Measurements from ENCODE around the gene MRPL12. TPM values are rescaled to one million over a fixed set of nuclear protein-coding genes. Genes with fewer than 3 reads are reported as not detected.

MRPL12 gene
- total and polyA plus RNA-seq, 2 of the 13 experiments (the other 11 are each of a cell fraction or from before 2014, with no cell fraction given) = 39.1 to 94.1 TPM

- TF ChIP-seq PBX3 (CRISPR knock-in tag; IDR thresholded peaks at IDR 0.05; ENCODE audit: borderline replicate concordance) (no peak), PHF21A (CRISPR knock-in tag; IDR thresholded peaks at IDR 0.05) (0 out of 2 replicates have a peak, but pooled peaks have one; percentile 19), JUND (CRISPR knock-in tag; IDR thresholded peaks at IDR 0.05) (no peak), HOXA3 (CRISPR knock-in tag; IDR thresholded peaks at IDR 0.05) (peak; percentile 36; the same call in 1 of the 2 replicates), RXRA (CRISPR knock-in tag; IDR thresholded peaks at IDR 0.05) (no peak), RAD51 (IDR thresholded peaks at IDR 0.05; ENCODE audit: borderline replicate concordance) (no peak), ZNF839 (CRISPR knock-in tag; IDR thresholded peaks at IDR 0.05; ENCODE audit: borderline replicate concordance) (no peak), KMT2A (CRISPR knock-in tag; IDR thresholded peaks at IDR 0.05) (no peak), SAP130 (CRISPR knock-in tag; IDR thresholded peaks at IDR 0.05; ENCODE audit: low read depth) (0 out of 2 replicates have a peak, but pooled peaks have one; percentile 28), RNF2 (conservative IDR thresholded peaks at IDR 0.05; ENCODE audit: low read depth) (no peak), E2F5 (CRISPR knock-in tag; conservative IDR thresholded peaks at IDR 0.05) (no peak), ZNF710 (CRISPR knock-in tag; IDR thresholded peaks at IDR 0.05; ENCODE audit: borderline replicate concordance) (no peak), MEIS2 (CRISPR knock-in tag; IDR thresholded peaks at IDR 0.05) (peak; percentile 76), PREB (CRISPR knock-in tag; IDR thresholded peaks at IDR 0.05) (no peak), SP2 (CRISPR knock-in tag; IDR thresholded peaks at IDR 0.05) (no peak), ZNF530 (CRISPR knock-in tag; IDR thresholded peaks at IDR 0.05; ENCODE audit: low read depth) (no peak), PHF20 (CRISPR knock-in tag; IDR thresholded peaks at IDR 0.05) (peak; percentile 51; the same call in 1 of the 2 replicates), ZNF234 (CRISPR knock-in tag; conservative IDR thresholded peaks at IDR 0.05) (no peak), HNF4A (CRISPR knock-in tag; IDR thresholded peaks at IDR 0.05) (peak; percentile 76), ZNF841 (CRISPR knock-in tag; IDR thresholded peaks at IDR 0.05; ENCODE audit: borderline replicate concordance) (no peak), SP1 (IDR thresholded peaks at IDR 0.05) (no peak), SP1 (CRISPR knock-in tag; IDR thresholded peaks at IDR 0.05) (no peak), PAF1 (CRISPR knock-in tag; IDR thresholded peaks at IDR 0.05) (no peak), ZNF589 (CRISPR knock-in tag; conservative IDR thresholded peaks at IDR 0.05) (no peak), ELF4 (CRISPR knock-in tag; IDR thresholded peaks at IDR 0.05; ENCODE audit: borderline replicate concordance) (no peak), ATRX (CRISPR knock-in tag; IDR thresholded peaks at IDR 0.05; ENCODE audit: borderline replicate concordance) (no peak), ZNF790 (CRISPR knock-in tag; IDR thresholded peaks at IDR 0.05; ENCODE audit: borderline replicate concordance) (no peak), ETV5 (CRISPR knock-in tag; IDR thresholded peaks at IDR 0.05; ENCODE audit: borderline replicate concordance) (peak; percentile 77; the same call in 1 of the 2 replicates), POLR2A (IDR thresholded peaks at IDR 0.05; ENCODE audit: insufficient read depth in 1 of 2, low read depth in 2 of 2, low read length in 2 of 2) (0 out of 4 replicates have a peak, but pooled peaks of 1 of the 2 experiments have one; percentile 22), SALL1 (CRISPR knock-in tag; IDR thresholded peaks at IDR 0.05) (0 out of 2 replicates have a peak, but pooled peaks have one; percentile 37)
These were observed 23.0 kb upstream of the MRPL12 start (continued) for GRCh38 chr17:81680150-81680549.

Measured in HepG2 (cell line).